NT2/D1 (cell line): ENCODE measurements around the gene PLXNB2.

Experiments used
- SUZ12 ChIP-seq: IDR thresholded peaks from 2 replicates; pipeline ENCODE4 v1.6.1; 2011; ENCODE audit not compliant: insufficient read length, insufficient read depth; ENCODE audit errors: extremely low read depth
- YY1 ChIP-seq: IDR thresholded peaks from 2 replicates; pipeline ENCODE4 v1.6.1; 2011; ENCODE audit not compliant: insufficient read length, insufficient read depth
- ZNF274 ChIP-seq: IDR thresholded peaks from 2 replicates; pipeline ENCODE4 v1.6.1; 2011; ENCODE audit warnings: mild to moderate bottlenecking, low read depth, low read length

DNA sequence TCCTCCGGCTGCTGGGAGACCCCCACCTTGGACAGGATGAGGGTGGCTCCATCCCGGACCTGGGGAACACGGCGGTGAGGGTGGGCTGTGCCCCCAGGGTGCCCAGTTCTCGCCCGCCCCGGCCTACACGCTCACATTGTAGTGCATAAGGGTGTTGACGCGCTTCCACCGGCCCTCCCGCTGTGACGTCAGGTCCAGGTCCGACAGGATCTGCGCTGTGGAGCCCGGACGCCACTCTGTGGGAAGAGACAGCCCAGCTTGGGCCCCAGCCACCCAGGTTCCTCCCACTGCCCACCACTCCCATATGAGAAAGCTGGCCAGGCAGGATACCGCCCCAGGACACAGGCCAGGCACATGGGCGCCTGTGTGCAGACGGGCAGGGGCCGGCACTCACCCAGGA, 29.0 kb downstream of the PLXNB2 start:
- TF ChIP-seq YY1 (no peak), ZNF274 (no peak), SUZ12 (no peak)
